Heart left ventricle (tissue), 13 donors: ENCODE measurements around the gene CLCNKA.
A peak's percentile ranks its signal among the peaks of the same experiment; 100 is the strongest.

Experiments
- POLR2A ChIP-seq, 2 donors: fragments of 450-650 bp; IDR thresholded peaks; one replicate each; pipeline ENCODE4 v1.6.1; 2017; ENCODE audit warnings: antibody characterized with exemption in 2 of 2, mild to moderate bottlenecking in 2 of 2, moderate library complexity in 2 of 2
- TF ChIP-seq, protein P1 (sequence below), 12 donors: fragments of 200-600 bp; sonication (generic) in 4 of 12; IDR thresholded peaks; one replicate each; pipeline versions ENCODE4 v1.5.0 to v1.8.0; 2018 to 2022; ENCODE audit warnings: antibody characterized with exemption in 12 of 12, mild to moderate bottlenecking in 5 of 12
- donor health status: ischemic (EF 13 %, LVEDD 7.1; RV severe dilation, severe dysfunction).
- donor health status: DM: no; HTN: yes; CAD: no.
- donor health status: DM: no; HTN: no; CAD: no.
- donor health status: ischemic (EF 25% LVEDD 6.9; RV normal size, moderate dysfunction).
- donor health status: ischemic (EF 25% LVEDD 5.7; RV mildly dilated, moderate dysfunction).
- donor health status: ischemic (EF 35%, LVEDD 5.7; RV mildly dilated, moderate dysfunction).
- donor health status: nonischemic (EF 11% LVEDD 7.7; RV severe dilation, severe dysfunction).
- donor health status: DM: yes; HTN: yes; CAD: no.
- donor health status: PGD.
- donor health status: ischemic (EF 29% LVEDD 5.4; RV normal size, mild dysfunction).
- donor health status: nonischemic (EF 23%, LVEDD 6.1; RV moderate dilation, normal function).

GRCh38 chr1:16009030-16009460 lies 12.8 kb upstream of the CLCNKA start:
- TF ChIP-seq, protein P1, sequence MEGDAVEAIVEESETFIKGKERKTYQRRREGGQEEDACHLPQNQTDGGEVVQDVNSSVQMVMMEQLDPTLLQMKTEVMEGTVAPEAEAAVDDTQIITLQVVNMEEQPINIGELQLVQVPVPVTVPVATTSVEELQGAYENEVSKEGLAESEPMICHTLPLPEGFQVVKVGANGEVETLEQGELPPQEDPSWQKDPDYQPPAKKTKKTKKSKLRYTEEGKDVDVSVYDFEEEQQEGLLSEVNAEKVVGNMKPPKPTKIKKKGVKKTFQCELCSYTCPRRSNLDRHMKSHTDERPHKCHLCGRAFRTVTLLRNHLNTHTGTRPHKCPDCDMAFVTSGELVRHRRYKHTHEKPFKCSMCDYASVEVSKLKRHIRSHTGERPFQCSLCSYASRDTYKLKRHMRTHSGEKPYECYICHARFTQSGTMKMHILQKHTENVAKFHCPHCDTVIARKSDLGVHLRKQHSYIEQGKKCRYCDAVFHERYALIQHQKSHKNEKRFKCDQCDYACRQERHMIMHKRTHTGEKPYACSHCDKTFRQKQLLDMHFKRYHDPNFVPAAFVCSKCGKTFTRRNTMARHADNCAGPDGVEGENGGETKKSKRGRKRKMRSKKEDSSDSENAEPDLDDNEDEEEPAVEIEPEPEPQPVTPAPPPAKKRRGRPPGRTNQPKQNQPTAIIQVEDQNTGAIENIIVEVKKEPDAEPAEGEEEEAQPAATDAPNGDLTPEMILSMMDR (IDR thresholded peaks at IDR 0.05) = peak; percentile 94 to 99 (median 97)
- TF ChIP-seq POLR2A (IDR thresholded peaks at IDR 0.05) = no peak
